CD14-positive monocyte (primary cell): ENCODE data around the gene TMEM220. TPM values are rescaled to one million over a fixed set of nuclear protein-coding genes. Genes with fewer than 3 reads are reported as not detected.

Experiments used
- DNase-seq, 3 donors: peaks; one replicate each; pipeline ENCODE4 v3.0.0-alpha.2; 2011 to 2022
- H2AFZ ChIP-seq: 2 replicates; pipeline ENCODE4 v1.6.0; 2012; ENCODE audit warnings: mild to moderate bottlenecking, low read depth, low read length, inconsistent platforms; ENCODE audit not compliant: insufficient read depth, poor library complexity, severe bottlenecking
- H3K27ac ChIP-seq, 2 donors: 1 replicate in 1 of 2; 2 replicates in 1 of 2; pipeline ENCODE4 v1.5.1; 2012 to 2013; ENCODE audit warnings: low read length in 2 of 2, control low read depth in 1 of 2, inconsistent platforms in 1 of 2, low read depth in 1 of 2, mild to moderate bottlenecking in 1 of 2
- H3K27me3 ChIP-seq, 2 donors: one replicate each; pipeline versions ENCODE4 v1.6.0 to v1.6.1; 2011 to 2013; ENCODE audit warnings: low read length in 2 of 2; ENCODE audit not compliant: control insufficient read depth in 2 of 2, insufficient read depth in 2 of 2
- H3K36me3 ChIP-seq, 2 donors: replicated peaks in 1 of 2; 1 replicate in 1 of 2; 2 replicates in 1 of 2; pipeline versions ENCODE4 v1.5.1 to v1.6.1; 2012 to 2013; ENCODE audit warnings: low read length in 2 of 2, control low read depth in 1 of 2, inconsistent platforms in 1 of 2, mild to moderate bottlenecking in 1 of 2; ENCODE audit not compliant: insufficient read depth in 2 of 2, control insufficient read depth in 1 of 2
- H3K4me1 ChIP-seq, 2 donors: 1 replicate in 1 of 2; 2 replicates in 1 of 2; pipeline versions ENCODE4 v1.5.1 to v1.6.1; 2012 to 2013; ENCODE audit warnings: low read length in 2 of 2, control low read depth in 1 of 2, inconsistent platforms in 1 of 2, mild to moderate bottlenecking in 1 of 2, moderate library complexity in 1 of 2; ENCODE audit not compliant: insufficient read depth in 2 of 2, control insufficient read depth in 1 of 2
- H3K4me2 ChIP-seq: replicated peaks from 2 replicates; pipeline ENCODE3; 2012; ENCODE audit warnings: low read length, moderate library complexity, mild to moderate bottlenecking; ENCODE audit not compliant: poor library complexity, severe bottlenecking; ENCODE audit errors: extremely low read depth
- H3K4me3 ChIP-seq, 3 experiments: fragments of 200-600 bp in 1 of 3; sonication (generic) in 1 of 3; replicated peaks in 1 of 3; 1 replicate in 2 of 3; 2 replicates in 1 of 3; pipeline ENCODE4 v1.5.1; 2011 to 2013; ENCODE audit warnings: low read length in 3 of 3, mild to moderate bottlenecking in 3 of 3, control low read depth in 2 of 3, low read depth in 2 of 3, inconsistent platforms in 1 of 3, moderate library complexity in 1 of 3
- H3K79me2 ChIP-seq: 2 replicates; pipeline ENCODE4 v1.6.0; 2012; ENCODE audit warnings: mild to moderate bottlenecking, control low read depth, inconsistent platforms, low read length, moderate library complexity; ENCODE audit not compliant: insufficient read depth
- H3K9ac ChIP-seq: 2 replicates; pipeline ENCODE4 v1.6.0; 2017; ENCODE audit warnings: low read length, mild to moderate bottlenecking; ENCODE audit not compliant: insufficient read depth, poor library complexity, severe bottlenecking
- H3K9me3 ChIP-seq, 2 donors: replicated peaks in 1 of 2; 1 replicate in 1 of 2; 2 replicates in 1 of 2; pipeline versions ENCODE4 v1.5.1 to v1.6.1; 2012 to 2013; ENCODE audit warnings: low read length in 2 of 2, control low read depth in 1 of 2; ENCODE audit not compliant: control insufficient read depth in 1 of 2, insufficient read depth in 1 of 2
- H4K20me1 ChIP-seq: 2 replicates; pipeline ENCODE4 v1.6.0; 2012; ENCODE audit warnings: mild to moderate bottlenecking, low read length, control low read depth, moderate library complexity; ENCODE audit not compliant: insufficient read depth
- H3K27ac Mint-ChIP-seq, 7 donors: one replicate each; pipeline ENCODE4 v1.8.0; 2020; ENCODE audit warnings: mild to moderate bottlenecking in 7 of 7, mixed read lengths in 7 of 7, moderate library complexity in 6 of 7, inconsistent platforms in 2 of 7
- H3K27me3 Mint-ChIP-seq, 3 donors: one replicate each; pipeline ENCODE4 v1.8.0; 2021 to 2022; ENCODE audit warnings: low read depth in 3 of 3, mild to moderate bottlenecking in 3 of 3, mixed read lengths in 3 of 3, moderate library complexity in 3 of 3, inconsistent platforms in 1 of 3
- H3K36me3 Mint-ChIP-seq, 2 donors: one replicate each; pipeline ENCODE4 v1.8.0; 2020; ENCODE audit warnings: mixed read lengths in 2 of 2, inconsistent platforms in 1 of 2, mild to moderate bottlenecking in 1 of 2
- H3K4me1 Mint-ChIP-seq: one replicate; pipeline ENCODE4 v1.8.0; 2020; ENCODE audit warnings: mild to moderate bottlenecking, mixed read lengths
- H3K4me3 Mint-ChIP-seq, 2 donors: one replicate each; pipeline ENCODE4 v1.8.0; 2020; ENCODE audit warnings: mild to moderate bottlenecking in 2 of 2, mixed read lengths in 2 of 2, moderate library complexity in 1 of 2
- H3K9me3 Mint-ChIP-seq, 7 donors: one replicate each; pipeline ENCODE4 v1.8.0; 2020 to 2022; ENCODE audit warnings: mixed read lengths in 7 of 7, mild to moderate bottlenecking in 6 of 7, moderate library complexity in 6 of 7, inconsistent platforms in 2 of 7
- CTCF ChIP-seq: fragments of 200-600 bp; IDR thresholded peaks from one replicate; pipeline ENCODE4 v1.8.0; 2022; ENCODE audit warnings: antibody characterized with exemption, mild to moderate bottlenecking
- WGBS: methylation state at CpG from one replicate; pipeline ENCODE4 v1.1.5; 2013; ENCODE audit warnings: missing lambda C conversion rate; ENCODE audit not compliant: insufficient coverage; 5-methylcytosine and 5-hydroxymethylcytosine counted together
- intact Hi-C, 2 donors: fragments of 100-400 bp; cut with micrococcal nuclease; formaldehyde crosslinking; loops; one replicate each; pipeline versions ENCODE4 v1.15.0 to v1.15.1; 2023
- polyA plus RNA-seq, 3 donors: library from polyadenylated mRNA; depleted of rRNA in 1 of 3; unstranded in 2 of 3; stranded (reverse) in 1 of 3; fragments of 300-500 nt in 2 of 3; fragments of >200 nt in 1 of 3; fragmentation: Illumina TruSeq in 2 of 3; gene quantifications; 1 replicate in 2 of 3; 2 replicates in 1 of 3; pipeline ENCODE4 v1.2.3, GENCODE V29; 2012 to 2021

TMEM220 gene
- polyA plus RNA-seq, 3 donors: 0.33 to 4.8 (median 1.1) TPM

- Histone ChIP-seq H3K4me3 (no peak overlapping the region), H3K27me3 (no peaks in the 10 kb centered on the region), H3K4me1 (no peaks in the 10 kb centered on the region), H3K27ac (no peak overlapping the region), H3K79me2 (no peaks in the 10 kb centered on the region), H3K36me3 (no peaks in the 10 kb centered on the region), H4K20me1 (no peaks in the 10 kb centered on the region), H3K9ac (no peak overlapping the region), H3K4me2 (no peak overlapping the region), H3K9me3 (peaks cover 0 to 3% of the 10 kb centered on the region in 2 donors), H2AFZ (no peak overlapping the region)
- Mint-ChIP-seq H3K36me3 (no peaks in the 10 kb centered on the region), H3K27me3 (peaks cover 0 to 1% (median 0%) of the 10 kb centered on the region in 3 donors), H3K27ac (no peak overlapping the region), H3K9me3 (peaks cover 0 to 8% (median 6%) of the 10 kb centered on the region in 7 donors), H3K4me3 (no peak overlapping the region), H3K4me1 (peaks cover 2% of the 10 kb centered on the region)
- intact Hi-C loops: no loop called here
- no peak for DNase-seq
- 94% methylated on average over 6 of the region's 6 CpGs for WGBS
- TF ChIP-seq CTCF: no peak
Measured at GRCh38 chr17:10769840-10770239, 40.0 kb upstream of the TMEM220 start.

- Histone ChIP-seq H3K79me2 (no peaks in the 10 kb centered on the region), H3K27me3 (no peaks in the 10 kb centered on the region), H4K20me1 (no peaks in the 10 kb centered on the region), H3K4me2 (no peak overlapping the region), H3K4me3 (no peak overlapping the region), H3K9ac (no peak overlapping the region), H3K36me3 (no peaks in the 10 kb centered on the region), H3K4me1 (no peaks in the 10 kb centered on the region), H3K9me3 (peaks cover 0 to 3% of the 10 kb centered on the region in 2 donors), H3K27ac (no peak overlapping the region), H2AFZ (no peak overlapping the region)
- Mint-ChIP-seq H3K4me3 (no peak overlapping the region), H3K4me1 (peaks cover 2% of the 10 kb centered on the region), H3K27ac (no peak overlapping the region), H3K9me3 (peaks cover 0 to 10% (median 6%) of the 10 kb centered on the region in 7 donors), H3K36me3 (no peaks in the 10 kb centered on the region), H3K27me3 (peaks cover 0 to 1% (median 0%) of the 10 kb centered on the region in 3 donors)
- intact Hi-C loops: no loop called here
- no peak for TF ChIP-seq CTCF
- no peak for DNase-seq
- 100% methylated on average over 2 of the region's 2 CpGs for WGBS
Measured at GRCh38 chr17:10768750-10769251, 39.0 kb upstream of the TMEM220 start.
